Smooth muscle cell (in vitro differentiated cells): ENCODE measurements around the gene CDK5R2. TPM values are rescaled to one million over a fixed set of nuclear protein-coding genes. Genes with fewer than 3 reads are reported as not detected.

Source experiments
- DNase-seq: peaks from one replicate; lab custom pipeline; 2025; ENCODE audit not compliant: unreplicated experiment; lab: John Stamatoyannopoulos, UW
- H2AFZ ChIP-seq: fragments of 200-600 bp; sonication (generic); 2 replicates; pipeline ENCODE4 v1.6.0; 2016; ENCODE audit warnings: antibody characterized with exemption, low read depth, mild to moderate bottlenecking
- H3F3A ChIP-seq: fragments of 200-600 bp; sonication (generic); 2 replicates; pipeline ENCODE4 v1.6.0; 2017; ENCODE audit warnings: antibody characterized with exemption, low read depth
- H3K27ac ChIP-seq: fragments of 200-600 bp; sonication (generic); 2 replicates; pipeline ENCODE4 v1.5.1; 2016; ENCODE audit warnings: low read depth, mild to moderate bottlenecking
- H3K27me3 ChIP-seq: fragments of 200-600 bp; sonication (generic); 2 replicates; pipeline ENCODE4 v1.6.1; 2016; ENCODE audit warnings: low read depth, mild to moderate bottlenecking
- H3K36me3 ChIP-seq: fragments of 200-600 bp; sonication (generic); 2 replicates; pipeline ENCODE4 v1.5.1; 2016; ENCODE audit warnings: low read depth
- H3K4me1 ChIP-seq: fragments of 200-600 bp; sonication (generic); 2 replicates; pipeline ENCODE4 v1.5.1; 2016; ENCODE audit warnings: low read depth
- H3K4me2 ChIP-seq: fragments of 200-600 bp; sonication (generic); 2 replicates; pipeline ENCODE4 v1.6.0; 2016; ENCODE audit warnings: mild to moderate bottlenecking
- H3K4me3 ChIP-seq: fragments of 200-600 bp; sonication (generic); 2 replicates; pipeline ENCODE4 v1.5.1; 2016; ENCODE audit warnings: mild to moderate bottlenecking
- H3K79me2 ChIP-seq: fragments of 200-600 bp; sonication (generic); 2 replicates; pipeline ENCODE4 v1.6.0; 2016; ENCODE audit warnings: low read depth, mild to moderate bottlenecking
- H3K9ac ChIP-seq: fragments of 200-600 bp; sonication (generic); 2 replicates; pipeline ENCODE4 v1.6.0; 2016; ENCODE audit warnings: low read depth
- H3K9me3 ChIP-seq: fragments of 200-600 bp; sonication (generic); replicated peaks from 2 replicates; pipeline ENCODE4 v1.5.1; 2016; ENCODE audit warnings: low read depth
- H4K20me1 ChIP-seq: fragments of 200-600 bp; sonication (generic); 2 replicates; pipeline ENCODE4 v1.6.0; 2016; ENCODE audit warnings: low read depth
- CTCF ChIP-seq: fragments of 200-600 bp; sonication (generic); IDR thresholded peaks from 2 replicates; pipeline ENCODE4 v1.5.1; 2017; ENCODE audit warnings: borderline replicate concordance, mild to moderate bottlenecking, antibody characterized with exemption; ENCODE audit not compliant: insufficient read depth, poor library complexity, severe bottlenecking
- WGBS: methylation state at CpG from one replicate; pipeline ENCODE4 v1.1.7; 2016; ENCODE audit warnings: low lambda C conversion rate; 5-methylcytosine and 5-hydroxymethylcytosine counted together
- polyA plus RNA-seq: library from polyadenylated mRNA; unstranded; fragments of >200 nt; fragmentation: Nextera tagmentation; extraction: Ambion mirVana; gene quantifications from 2 replicates; pipeline ENCODE4 v1.2.1, GENCODE V29; 2016
- total RNA-seq: library from RNA; depleted of rRNA; stranded (reverse); fragments of >200 nt; gene quantifications from 2 replicates; pipeline ENCODE4 v1.2.3, GENCODE V29; 2014

CDK5R2 gene
- total and polyA plus RNA-seq, 2 experiments from 2014 or later = 0.62 TPM; not detected in 1

GRCh38 chr2:218985325-218986091, 26.0 kb downstream of the CDK5R2 start:
- Histone ChIP-seq H2AFZ (no peak overlapping the region), H3K27ac (no peak overlapping the region), H3K4me3 (no peak overlapping the region), H3K79me2 (no peaks in the 10 kb centered on the region), H3K27me3 (peaks cover 100% of the 10 kb centered on the region), H3F3A (no peaks in the 10 kb centered on the region), H3K4me2 (no peak overlapping the region), H3K36me3 (no peaks in the 10 kb centered on the region), H3K9me3 (no peaks in the 10 kb centered on the region), H3K9ac (no peak overlapping the region), H3K4me1 (peaks cover 10% of the 10 kb centered on the region), H4K20me1 (no peaks in the 10 kb centered on the region)
- no peak for DNase-seq
- WGBS = 4% methylated on average over 13 of the region's 49 CpGs
- no peak for TF ChIP-seq CTCF

- Histone ChIP-seq H3K79me2 (no peaks in the 10 kb centered on the region), H3K9me3 (no peaks in the 10 kb centered on the region), H4K20me1 (no peaks in the 10 kb centered on the region), H3K27me3 (peaks cover 100% of the 10 kb centered on the region), H3K4me3 (no peak overlapping the region), H3K4me1 (peaks cover 10% of the 10 kb centered on the region), H3F3A (no peaks in the 10 kb centered on the region), H2AFZ (no peak overlapping the region), H3K4me2 (no peak overlapping the region), H3K27ac (no peak overlapping the region), H3K9ac (no peak overlapping the region), H3K36me3 (no peaks in the 10 kb centered on the region)
- no peak for TF ChIP-seq CTCF
- no peak for DNase-seq
- WGBS = 41% methylated on average over 4 of the region's 4 CpGs
Measured at GRCh38 chr2:218986148-218986761, 26.8 kb downstream of the CDK5R2 start.

GRCh38 chr2:218988164-218988563, 28.7 kb downstream of the CDK5R2 start:
- H3K4me3 ChIP-seq = no peak overlapping the region
- H3F3A ChIP-seq = no peaks in the 10 kb centered on the region
- no peak overlapping the region for H3K4me2 ChIP-seq
- H3K36me3 ChIP-seq = no peaks in the 10 kb centered on the region
- H3K9me3 ChIP-seq = no peaks in the 10 kb centered on the region
- no peak for DNase-seq
- TF ChIP-seq CTCF = no peak
- peaks cover 100% of the 10 kb centered on the region for H3K27me3 ChIP-seq
- H2AFZ ChIP-seq = no peak overlapping the region
- H3K27ac ChIP-seq = no peak overlapping the region
- H3K79me2 ChIP-seq = no peaks in the 10 kb centered on the region
- 47% methylated on average over 3 of the region's 3 CpGs for WGBS
- H3K9ac ChIP-seq = no peak overlapping the region
- peaks cover 10% of the 10 kb centered on the region for H3K4me1 ChIP-seq
- no peaks in the 10 kb centered on the region for H4K20me1 ChIP-seq

GRCh38 chr2:218988650-218989049, 29.2 kb downstream of the CDK5R2 start:
- no peaks in the 10 kb centered on the region for H3K79me2 ChIP-seq
- 55% methylated on average over 2 of the region's 2 CpGs for WGBS
- no peak overlapping the region for H2AFZ ChIP-seq
- no peak overlapping the region for H3K4me2 ChIP-seq
- no peaks in the 10 kb centered on the region for H3K36me3 ChIP-seq
- H3K27ac ChIP-seq = no peak overlapping the region
- H3K4me1 ChIP-seq = peaks cover 10% of the 10 kb centered on the region
- no peak for DNase-seq
- peaks cover 100% of the 10 kb centered on the region for H3K27me3 ChIP-seq
- no peaks in the 10 kb centered on the region for H3F3A ChIP-seq
- H4K20me1 ChIP-seq = no peaks in the 10 kb centered on the region
- H3K9ac ChIP-seq = no peak overlapping the region
- no peak for TF ChIP-seq CTCF
- H3K4me3 ChIP-seq = no peak overlapping the region
- no peaks in the 10 kb centered on the region for H3K9me3 ChIP-seq
